Measurements from ENCODE around the gene IFI44.

The IFI44 gene

DNA sequence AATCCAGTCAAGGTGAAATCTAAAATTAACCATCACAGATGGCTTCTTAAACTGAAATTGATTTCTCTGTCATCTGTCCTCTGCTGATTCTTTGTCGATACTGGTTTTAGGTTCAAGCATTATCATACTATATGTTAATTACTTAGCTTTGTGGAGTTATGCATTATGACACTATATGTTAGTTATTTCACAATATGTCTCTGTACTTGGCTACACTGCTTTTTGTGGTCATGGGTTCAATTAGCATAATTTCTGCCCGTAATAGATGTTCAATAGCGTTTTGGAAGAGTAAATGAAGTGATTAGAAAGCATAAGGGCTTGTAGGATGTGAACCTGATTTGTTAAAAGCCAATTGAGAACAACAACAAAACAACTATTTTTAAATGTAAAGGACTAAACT is 28.2 kb downstream of the IFI44 start:
- H3K4me3 ChIP-seq (ENCODE audit: low read length): no peak overlapping the region
- no peak for DNase-seq (ENCODE audit: low read depth)
- TF ChIP-seq, protein P1, sequence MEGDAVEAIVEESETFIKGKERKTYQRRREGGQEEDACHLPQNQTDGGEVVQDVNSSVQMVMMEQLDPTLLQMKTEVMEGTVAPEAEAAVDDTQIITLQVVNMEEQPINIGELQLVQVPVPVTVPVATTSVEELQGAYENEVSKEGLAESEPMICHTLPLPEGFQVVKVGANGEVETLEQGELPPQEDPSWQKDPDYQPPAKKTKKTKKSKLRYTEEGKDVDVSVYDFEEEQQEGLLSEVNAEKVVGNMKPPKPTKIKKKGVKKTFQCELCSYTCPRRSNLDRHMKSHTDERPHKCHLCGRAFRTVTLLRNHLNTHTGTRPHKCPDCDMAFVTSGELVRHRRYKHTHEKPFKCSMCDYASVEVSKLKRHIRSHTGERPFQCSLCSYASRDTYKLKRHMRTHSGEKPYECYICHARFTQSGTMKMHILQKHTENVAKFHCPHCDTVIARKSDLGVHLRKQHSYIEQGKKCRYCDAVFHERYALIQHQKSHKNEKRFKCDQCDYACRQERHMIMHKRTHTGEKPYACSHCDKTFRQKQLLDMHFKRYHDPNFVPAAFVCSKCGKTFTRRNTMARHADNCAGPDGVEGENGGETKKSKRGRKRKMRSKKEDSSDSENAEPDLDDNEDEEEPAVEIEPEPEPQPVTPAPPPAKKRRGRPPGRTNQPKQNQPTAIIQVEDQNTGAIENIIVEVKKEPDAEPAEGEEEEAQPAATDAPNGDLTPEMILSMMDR (IDR thresholded peaks at IDR 0.05; ENCODE audit: insufficient read depth, low read depth, low read length, missing control alignments): no peak

DNA sequence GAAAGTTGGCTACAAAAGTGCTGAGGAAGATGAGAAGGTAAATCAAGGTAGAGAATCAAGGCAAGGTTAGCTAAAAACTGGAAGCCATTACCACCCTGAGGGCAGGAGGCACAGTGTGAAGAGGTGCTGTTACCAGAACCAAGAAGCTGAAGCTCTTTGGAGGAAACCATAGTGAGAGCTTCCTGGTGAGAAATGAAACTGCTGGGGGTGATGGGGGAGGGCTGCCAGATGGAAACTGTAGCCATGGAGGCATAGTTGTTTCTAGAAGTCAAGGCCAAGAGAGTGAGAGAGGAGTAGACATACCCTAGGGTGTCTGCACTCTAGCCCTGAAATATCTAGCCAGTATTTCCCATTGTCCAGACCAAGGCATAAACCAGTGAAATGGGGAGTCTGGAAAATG is 28.7 kb downstream of the IFI44 start:
- no peak for DNase-seq (ENCODE audit: low read depth)

DNA sequence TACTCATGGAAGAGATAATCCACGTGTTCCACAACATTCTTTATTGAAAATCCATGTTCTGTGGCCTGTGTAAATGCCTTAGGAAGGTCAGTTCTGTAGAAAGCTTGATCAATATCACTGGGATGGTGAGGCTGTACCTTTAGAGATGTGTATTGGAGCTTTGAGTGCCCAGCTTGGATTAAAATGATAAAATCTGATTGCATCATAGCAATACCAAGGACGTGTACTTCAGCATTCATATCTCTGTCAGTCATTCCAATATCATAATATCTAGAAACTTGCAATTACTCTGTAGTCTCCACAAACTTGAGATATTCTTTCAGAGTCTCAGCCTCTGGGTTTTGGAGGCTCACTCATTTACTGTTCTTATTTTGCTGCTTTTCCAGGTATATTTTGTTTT is 31.6 kb downstream of the IFI44 start:
- TF ChIP-seq, protein P1 (IDR thresholded peaks at IDR 0.05; ENCODE audit: insufficient read depth, low read depth, low read length, missing control alignments): no peak
- DNase-seq (ENCODE audit: low read depth): no peak
- no peak overlapping the region for H3K4me3 ChIP-seq (ENCODE audit: low read length)

More for the DNA sequence above, 28.7 kb downstream of the IFI44 start:
- TF ChIP-seq, protein P1 (IDR thresholded peaks at IDR 0.05; ENCODE audit: insufficient read depth, low read depth, low read length, missing control alignments): no peak
- no peak overlapping the region for H3K4me3 ChIP-seq (ENCODE audit: low read length)

DNA sequence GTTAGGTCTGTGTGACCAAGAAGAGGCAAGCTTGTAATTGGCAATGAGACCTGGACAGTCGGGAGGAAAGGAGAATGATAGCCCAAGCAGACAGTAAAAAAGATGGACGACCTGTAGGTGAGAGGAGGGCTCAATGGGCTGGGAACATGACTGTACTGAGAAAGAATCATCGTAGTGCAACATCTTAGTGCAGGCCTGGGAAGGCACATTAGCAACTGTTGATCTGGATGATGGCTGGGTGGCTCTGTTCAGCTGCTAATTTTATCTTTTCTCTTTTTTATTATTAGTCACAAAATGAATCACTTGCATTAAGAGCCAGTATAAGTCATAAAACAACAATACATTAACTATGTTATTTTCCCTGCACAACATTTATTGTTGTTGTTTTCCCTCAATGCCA is 32.9 kb downstream of the IFI44 start:
- TF ChIP-seq, protein P1 (IDR thresholded peaks at IDR 0.05; ENCODE audit: insufficient read depth, low read depth, low read length, missing control alignments): no peak
- DNase-seq (ENCODE audit: low read depth): peak; percentile 13
- H3K4me3 ChIP-seq (ENCODE audit: low read length): no peak overlapping the region

DNA sequence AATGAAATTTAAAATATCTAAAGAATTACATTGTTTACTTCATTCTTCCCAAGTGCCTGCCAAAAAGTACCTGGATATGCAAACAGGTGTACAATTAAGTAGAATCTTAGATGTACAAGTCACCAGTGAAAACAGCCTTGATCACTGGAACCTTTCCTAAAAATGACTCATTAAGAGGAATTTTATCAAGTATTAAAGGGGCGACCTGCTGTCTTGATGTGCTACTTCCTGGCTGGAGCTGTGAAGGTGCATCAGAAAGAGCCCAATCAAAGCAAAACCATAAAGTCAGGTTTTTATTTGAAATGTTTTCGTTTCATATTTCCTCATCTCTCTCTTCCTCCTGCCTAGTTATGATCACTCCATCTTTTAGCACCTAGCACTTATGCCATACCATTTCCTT is 33.4 kb downstream of the IFI44 start:
- no peak overlapping the region for H3K4me3 ChIP-seq (ENCODE audit: low read length)
- no peak for DNase-seq (ENCODE audit: low read depth)
- TF ChIP-seq, protein P1 (IDR thresholded peaks at IDR 0.05; ENCODE audit: insufficient read depth, low read depth, low read length, missing control alignments): no peak

DNA sequence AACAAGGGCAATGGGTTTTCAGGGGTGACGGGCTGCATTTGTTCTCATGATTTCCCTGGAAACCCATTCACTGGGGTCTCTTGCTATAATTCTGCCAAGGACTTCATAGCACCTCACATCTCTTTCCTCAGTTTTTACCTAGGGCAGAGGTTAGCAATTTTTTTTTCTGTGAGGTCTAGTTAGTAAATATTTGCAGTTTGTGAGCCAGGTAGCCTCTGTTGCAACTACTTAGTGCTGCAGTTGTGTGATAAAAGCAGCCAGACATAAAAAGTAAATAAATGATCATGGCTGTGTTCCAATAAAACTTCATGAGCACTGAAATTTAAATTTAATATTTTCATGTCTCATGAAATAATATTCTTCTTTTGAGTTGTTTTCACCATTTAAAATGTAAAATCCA is 37.7 kb downstream of the IFI44 start:
- no peak for DNase-seq (ENCODE audit: low read depth)
- TF ChIP-seq, protein P1 (IDR thresholded peaks at IDR 0.05; ENCODE audit: insufficient read depth, low read depth, low read length, missing control alignments): no peak
- no peak overlapping the region for H3K4me3 ChIP-seq (ENCODE audit: low read length)

DNA sequence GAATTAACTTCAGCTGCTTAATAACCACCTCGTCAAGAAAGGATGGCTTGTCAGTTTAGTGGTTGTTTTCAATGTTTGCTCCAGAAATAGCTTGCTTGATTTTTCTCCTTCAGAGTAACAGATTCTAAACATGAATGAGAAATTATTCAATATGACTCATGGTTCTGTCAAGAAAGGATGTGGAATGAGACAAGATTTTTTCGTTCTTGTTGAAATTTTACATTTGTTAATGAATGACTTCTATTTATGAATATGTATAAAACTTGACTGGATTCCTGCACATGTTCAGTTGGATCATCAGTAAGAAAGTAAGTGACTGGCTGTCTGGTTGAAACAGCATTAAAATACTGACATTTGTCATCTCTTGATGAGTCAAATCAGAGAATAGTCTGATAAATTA is 38.3 kb downstream of the IFI44 start:
- DNase-seq (ENCODE audit: low read depth): peak; percentile 18
- TF ChIP-seq, protein P1 (IDR thresholded peaks at IDR 0.05; ENCODE audit: insufficient read depth, low read depth, low read length, missing control alignments): no peak
- H3K4me3 ChIP-seq (ENCODE audit: low read length): no peak overlapping the region

Measured in epithelial cell of esophagus (primary cell).